ENCODE results near the gene MMP1.

Gene MMP1

GRCh38 chr11:102798012-102798746 lies at the start of gene MMP1:
TSS of gene MMP1 (minus strand) at chr11:102798160. CDS start at chr11:102798092, 68 bp downstream.
- DNase-seq (ENCODE audit: low read depth), result no peak

DNA sequence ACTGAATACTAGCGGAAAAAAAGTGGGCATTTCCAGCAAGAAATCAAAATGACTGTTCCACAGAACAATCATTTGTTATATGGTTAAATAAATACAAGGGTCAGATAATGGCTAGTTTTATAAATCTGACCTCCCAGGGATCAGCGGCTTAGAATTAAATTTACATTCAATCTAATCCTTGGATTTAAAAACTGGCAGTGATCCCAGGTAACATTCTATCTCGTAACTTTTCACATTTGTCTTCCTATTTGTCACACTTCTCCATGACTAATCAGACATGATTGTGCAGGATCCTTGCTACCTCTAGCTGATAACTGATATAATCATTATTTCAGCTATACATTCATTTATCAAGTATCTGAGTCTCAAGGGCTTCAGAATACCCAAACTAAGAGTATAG lies 48.3 kb upstream of the MMP1 start:
- DNase-seq (ENCODE audit: low read depth), result no peak

DNA sequence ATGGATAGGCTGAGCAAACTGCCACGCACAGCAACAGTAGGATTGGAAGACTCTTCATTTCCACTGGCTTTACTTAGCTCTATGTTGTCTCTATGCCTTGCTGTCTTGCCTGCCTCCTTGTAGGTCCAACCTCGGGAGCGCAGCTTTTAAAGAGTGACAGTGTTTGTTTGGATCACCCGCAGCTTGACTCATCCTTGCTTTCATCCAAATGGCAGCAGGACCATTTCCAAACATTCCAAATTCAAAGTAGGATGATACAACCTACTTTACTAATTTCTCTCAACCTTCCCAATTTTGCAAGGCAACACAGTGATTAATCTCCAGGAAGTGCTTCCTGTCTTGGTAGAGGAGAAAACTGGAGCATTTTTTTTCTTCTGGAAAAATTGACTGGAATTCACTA lies 45.5 kb upstream of the MMP1 start, which contains the start of gene MMP3:
MMP3 (minus strand) TSS at position 121 of the 400 bp plus-strand sequence; CDS start at position 58, 63 bp downstream.
- no peak for DNase-seq (ENCODE audit: low read depth)

- DNase-seq (ENCODE audit: low read depth), result no peak
These were observed 45.0 kb upstream of the MMP1 start for GRCh38 chr11:102842930-102843329.

GRCh38 chr11:102840018-102840417 lies 42.1 kb upstream of the MMP1 start:
- DNase-seq (ENCODE audit: low read depth), result no peak

DNA sequence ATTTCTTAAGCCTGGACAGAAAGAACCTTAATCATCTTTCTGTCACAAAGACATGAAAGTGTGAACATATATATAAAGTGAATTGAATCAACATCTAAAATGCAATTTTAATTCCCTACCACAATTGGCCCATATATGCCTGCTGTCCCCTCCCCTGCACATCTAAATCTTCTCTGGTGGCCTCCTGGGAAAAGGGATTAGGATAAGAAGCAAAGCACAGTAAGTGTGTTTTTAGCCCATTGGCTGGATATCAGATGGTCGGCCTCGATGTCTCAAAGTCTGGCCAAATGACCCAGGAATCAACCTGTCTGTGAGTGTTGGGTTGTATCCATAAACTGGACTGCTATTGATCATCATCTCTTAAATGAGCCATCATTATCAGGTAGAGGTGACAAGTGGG lies 39.7 kb upstream of the MMP1 start:
- no peak for DNase-seq (ENCODE audit: low read depth)

- no peak for DNase-seq (ENCODE audit: low read depth)
These were observed 39.2 kb upstream of the MMP1 start for GRCh38 chr11:102837156-102837555.

GRCh38 chr11:102836290-102836875 lies 38.4 kb upstream of the MMP1 start:
- DNase-seq (ENCODE audit: low read depth), result no peak

DNA sequence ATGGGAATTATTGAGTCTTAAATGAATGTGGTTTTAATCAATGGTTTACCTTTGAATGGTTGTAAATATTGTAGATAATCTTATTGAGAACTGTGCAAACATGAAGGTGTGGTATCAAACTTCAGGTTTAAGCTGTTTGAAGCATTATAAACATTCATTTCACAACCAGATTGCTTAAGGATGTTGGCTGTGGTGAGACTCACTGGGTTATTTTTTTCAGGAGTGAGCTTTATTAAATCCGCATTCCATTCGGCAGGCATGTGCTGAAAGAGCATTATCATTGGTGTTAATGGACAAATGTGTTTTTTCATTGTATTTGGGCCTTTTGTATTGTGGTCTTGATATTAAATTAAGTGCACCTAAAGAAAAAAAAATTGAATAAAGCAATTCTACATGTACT lies 35.8 kb upstream of the MMP1 start:
- no peak for DNase-seq (ENCODE audit: low read depth)

GRCh38 chr11:102832612-102833011 lies 34.7 kb upstream of the MMP1 start:
- DNase-seq (ENCODE audit: low read depth), result no peak

GRCh38 chr11:102831489-102832440 lies 33.8 kb upstream of the MMP1 start:
- DNase-seq (ENCODE audit: low read depth), result no peak

DNA sequence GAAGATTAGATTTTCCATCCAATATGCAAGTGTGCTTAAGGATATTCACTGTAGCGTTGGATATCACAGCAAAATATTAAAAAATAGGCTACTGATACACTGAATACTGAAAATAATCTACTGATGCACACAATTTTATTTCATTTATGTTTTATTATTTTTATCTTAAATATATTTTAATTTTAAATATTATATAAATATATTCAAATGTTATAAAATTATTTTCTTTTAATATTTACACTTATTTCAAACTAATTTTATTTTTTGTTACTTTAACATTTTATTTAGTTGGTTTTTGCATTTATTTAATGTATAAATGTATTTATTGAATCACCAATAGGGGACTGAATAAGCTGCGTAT lies 33.1 kb upstream of the MMP1 start:
- DNase-seq (ENCODE audit: low read depth), result no peak

DNA sequence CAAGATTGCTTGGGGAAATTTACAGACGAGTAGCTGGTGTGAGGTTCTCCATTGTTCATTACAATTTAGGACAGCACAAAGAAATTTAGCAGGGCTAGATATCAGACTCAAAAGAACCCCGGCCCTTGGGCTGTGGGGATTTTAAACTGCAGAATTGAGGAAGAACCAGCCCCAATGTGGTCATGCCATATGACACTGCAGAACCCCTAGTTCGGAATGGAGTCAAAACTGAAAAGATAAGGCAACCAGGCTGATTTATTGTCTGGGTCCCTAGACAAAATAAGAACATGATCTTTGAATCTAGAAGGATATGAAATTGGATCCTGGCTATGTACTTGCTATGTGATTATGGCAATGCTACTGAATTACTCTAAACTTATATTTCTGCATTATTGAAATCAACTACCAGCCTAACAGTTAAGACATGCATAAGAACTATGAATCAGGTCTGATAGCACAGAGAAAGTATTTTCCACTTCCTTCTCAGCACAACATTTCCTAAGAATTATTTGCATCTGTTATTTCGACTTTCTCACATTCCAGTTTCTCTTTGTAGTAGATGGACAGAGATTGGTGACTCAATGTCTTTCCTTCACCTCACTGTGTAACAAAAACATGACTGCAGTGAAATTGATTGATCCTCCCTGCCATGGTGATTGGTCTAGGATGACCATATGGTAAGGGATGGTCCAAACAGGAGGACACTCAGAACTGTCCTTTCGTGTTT lies 32.2 kb upstream of the MMP1 start:
- no peak for DNase-seq (ENCODE audit: low read depth)

DNA sequence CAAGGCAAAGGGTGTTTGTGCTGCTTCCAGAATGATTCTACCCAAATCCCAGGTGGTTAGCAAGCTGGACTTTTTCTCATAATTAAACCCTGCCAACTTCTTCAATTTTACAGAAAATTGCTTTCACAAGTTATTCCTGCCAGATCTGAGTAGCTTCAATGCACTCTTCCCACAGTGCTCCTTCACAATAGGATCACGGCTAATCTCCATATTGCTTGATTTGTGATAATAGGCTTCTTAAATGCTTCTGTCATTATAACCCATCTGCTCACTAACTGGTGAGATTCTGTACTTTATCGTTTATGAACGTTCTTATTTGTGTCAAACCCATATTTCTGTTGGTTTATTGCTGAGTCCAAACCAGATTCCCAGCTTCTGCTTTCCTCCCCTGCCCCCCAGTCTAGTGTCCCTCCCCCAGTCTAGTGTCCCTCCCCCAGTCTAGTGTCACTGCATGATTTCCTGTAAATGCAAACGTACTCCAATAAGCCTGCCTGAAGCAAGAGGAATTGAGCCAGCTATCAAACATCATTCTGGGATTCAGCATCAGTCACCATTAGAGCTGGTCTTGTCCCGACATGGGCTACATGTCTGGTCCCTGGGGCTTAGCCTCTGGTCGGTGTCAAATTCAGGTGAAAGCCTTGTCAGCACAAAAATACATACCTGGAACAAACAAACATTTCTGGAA lies 31.5 kb upstream of the MMP1 start:
- DNase-seq (ENCODE audit: low read depth), result no peak

DNA sequence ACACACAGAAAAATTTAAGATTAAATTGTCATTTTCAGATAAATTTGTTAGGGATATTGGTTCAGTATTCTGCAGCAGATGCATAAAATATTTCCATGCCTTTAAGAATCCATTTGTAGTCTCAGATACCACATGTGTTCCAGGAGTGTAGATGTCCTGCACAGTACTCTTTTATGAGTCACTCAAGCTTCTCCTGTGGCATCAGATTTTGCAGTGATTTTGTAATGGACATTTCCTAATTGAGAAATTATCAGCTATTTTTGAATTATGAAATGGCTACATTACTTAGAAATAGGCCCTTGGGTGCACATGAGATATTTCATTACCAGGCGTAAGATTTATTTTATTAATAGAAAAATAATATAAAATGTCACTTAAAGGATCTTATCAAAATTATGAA lies 26.6 kb upstream of the MMP1 start:
- DNase-seq (ENCODE audit: low read depth), result no peak

DNA sequence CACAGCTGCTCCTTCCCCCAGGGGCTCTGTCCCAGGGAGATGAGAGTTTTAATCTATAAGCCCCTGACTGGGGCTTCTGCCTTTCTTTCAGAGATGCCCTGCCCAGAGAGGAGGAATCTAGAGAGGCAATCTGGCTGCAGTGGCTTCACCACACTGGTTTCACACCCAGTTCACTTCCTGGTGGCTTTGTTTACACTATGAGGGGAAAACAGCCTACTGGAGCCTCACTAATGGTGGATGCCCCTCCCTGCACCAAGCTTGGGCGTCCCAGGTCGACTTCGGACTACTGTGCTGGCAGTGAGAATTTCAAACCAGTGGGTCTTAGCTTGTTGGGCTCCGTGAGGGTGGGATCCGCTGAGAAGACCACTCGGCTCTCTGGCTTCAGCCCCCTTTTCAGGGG lies 21.5 kb upstream of the MMP1 start:
- no peak for DNase-seq (ENCODE audit: low read depth)

GRCh38 chr11:102813484-102813883 lies 15.5 kb upstream of the MMP1 start:
- DNase-seq (ENCODE audit: low read depth), result no peak

DNA sequence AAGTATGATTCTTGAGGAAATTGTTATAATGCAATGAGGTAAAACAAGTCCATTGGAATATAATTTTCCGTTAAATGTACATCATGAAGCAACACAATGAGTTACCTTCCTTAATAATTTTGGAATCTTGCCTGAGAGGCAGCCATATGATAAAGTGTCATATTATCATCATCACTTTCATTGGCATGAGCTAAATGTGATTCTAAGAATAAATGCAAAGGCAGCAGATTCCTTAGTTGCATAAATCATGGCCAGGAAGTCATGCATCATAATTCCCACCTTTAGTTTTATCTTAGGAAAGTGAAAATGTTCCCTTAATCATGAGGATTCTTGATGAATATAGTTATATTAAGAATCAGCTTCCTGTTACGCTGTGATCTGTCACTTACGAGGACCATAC lies 14.2 kb upstream of the MMP1 start:
- no peak for DNase-seq (ENCODE audit: low read depth)

GRCh38 chr11:102810950-102811660 lies 13.1 kb upstream of the MMP1 start:
- no peak for DNase-seq (ENCODE audit: low read depth)

DNA sequence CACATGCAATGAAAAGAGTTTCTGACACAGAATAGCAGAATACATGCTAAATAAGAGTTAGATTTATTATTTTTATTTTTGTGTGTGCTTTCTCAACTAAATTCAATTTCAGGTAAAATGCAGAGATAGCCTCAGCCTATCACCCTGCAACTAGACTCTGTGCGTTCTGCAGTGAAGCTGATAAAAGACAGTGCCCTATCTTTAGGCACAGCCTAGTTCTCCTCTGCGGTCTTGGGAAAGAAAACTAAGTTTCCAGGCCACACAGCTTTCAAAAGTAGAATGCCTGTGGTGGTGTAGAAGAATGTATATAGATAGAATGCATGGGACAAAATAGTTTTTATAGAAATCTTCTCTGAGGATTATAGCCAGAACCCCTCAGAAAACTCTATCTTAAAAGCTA lies 12.0 kb upstream of the MMP1 start:
- DNase-seq (ENCODE audit: low read depth), result no peak

DNA sequence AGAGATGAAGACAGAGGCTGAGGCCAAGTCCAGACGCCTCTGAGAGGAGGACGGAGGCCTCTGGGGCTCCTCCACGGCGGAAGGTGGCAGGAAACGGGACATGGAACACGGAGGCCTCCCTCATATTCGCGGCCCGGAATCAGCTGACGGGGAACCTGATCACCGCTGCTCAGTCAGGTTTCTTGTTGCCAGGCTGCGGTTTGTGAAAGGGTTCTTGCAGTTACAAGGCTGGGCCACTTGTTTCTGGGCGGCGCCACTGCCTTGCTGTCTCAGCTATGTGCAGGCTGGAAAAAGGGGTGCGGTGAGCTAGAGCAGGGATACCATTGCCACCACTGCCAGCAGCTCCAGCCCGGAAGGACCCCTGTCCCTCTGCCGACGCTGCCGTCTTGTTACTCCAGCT lies 10.0 kb upstream of the MMP1 start:
- DNase-seq (ENCODE audit: low read depth), result no peak

Measured in stimulated activated CD8-positive, alpha-beta memory T cell treated with anti-CD3 and anti-CD28 coated beads, Interleukin-12 subunit alpha, Interleukin-12 subunit beta, amount 100 ng/mL, for 1 hour (primary cell).